GM21529 (cell line): ENCODE data around the gene TACSTD2.
"Not testable (repeated sequence)": the region's sequence is repeated elsewhere in the genome, so short reads cannot be mapped to it uniquely, and the experiment has no call there.

ENCODE experiments used
- ATAC-seq: cut with Tn5 transposase; IDR thresholded peaks from one replicate; pipeline ENCODE4 v1.9.1; 2021; ENCODE audit not compliant: unreplicated experiment

TACSTD2 gene

GRCh38 chr1:58588396-58588795 lies 11.3 kb upstream of the TACSTD2 start:
- ATAC-seq: no peak

GRCh38 chr1:58587667-58588066 lies 10.6 kb upstream of the TACSTD2 start:
- ATAC-seq: no peak

- ATAC-seq: no peak
These were observed 9.2 kb upstream of the TACSTD2 start for GRCh38 chr1:58586271-58586670.

GRCh38 chr1:58585581-58586151 lies 8.6 kb upstream of the TACSTD2 start:
- ATAC-seq: no peak

- ATAC-seq: no peak
These were observed 8.1 kb upstream of the TACSTD2 start for GRCh38 chr1:58585166-58585565.

- peak; percentile 80 for ATAC-seq
These were observed 7.2 kb upstream of the TACSTD2 start for GRCh38 chr1:58584082-58584895.

- ATAC-seq: no peak
These were observed 6.4 kb upstream of the TACSTD2 start for GRCh38 chr1:58583496-58583895.

GRCh38 chr1:58582143-58582542 lies 5.1 kb upstream of the TACSTD2 start:
- not testable (repeated sequence) for ATAC-seq

- no peak for ATAC-seq
These were observed 4.6 kb upstream of the TACSTD2 start for GRCh38 chr1:58581641-58582040.

- ATAC-seq: no peak
These were observed 3.1 kb upstream of the TACSTD2 start for GRCh38 chr1:58580186-58580585.

GRCh38 chr1:58577654-58578030 lies 590 bp upstream of the TACSTD2 start:
- ATAC-seq: no peak

GRCh38 chr1:58576325-58576726 lies 726 bp downstream of the TACSTD2 start:
- ATAC-seq: no peak

GRCh38 chr1:58575551-58576324 lies 1.3 kb downstream of the TACSTD2 start:
- no peak for ATAC-seq

- no peak for ATAC-seq
These were observed 2.2 kb downstream of the TACSTD2 start for GRCh38 chr1:58574816-58575215.

GRCh38 chr1:58573705-58574591 lies 3.1 kb downstream of the TACSTD2 start:
- ATAC-seq: peak; percentile 97

GRCh38 chr1:58573138-58573537 lies 3.9 kb downstream of the TACSTD2 start:
- ATAC-seq: no peak

- ATAC-seq: no peak
These were observed 4.4 kb downstream of the TACSTD2 start for GRCh38 chr1:58572690-58573089.

- no peak for ATAC-seq
These were observed 5.4 kb downstream of the TACSTD2 start for GRCh38 chr1:58571616-58572015.

- ATAC-seq: no peak
These were observed 6.2 kb downstream of the TACSTD2 start for GRCh38 chr1:58570817-58571216.

GRCh38 chr1:58570094-58570493 lies 7.0 kb downstream of the TACSTD2 start:
- ATAC-seq: no peak

GRCh38 chr1:58568911-58569310 lies 8.1 kb downstream of the TACSTD2 start:
- no peak for ATAC-seq
